ENCODE measurements around the gene SMIM29. TPM values are rescaled to one million over a fixed set of nuclear protein-coding genes. Genes with fewer than 3 reads are reported as not detected.

The SMIM29 gene
- total and polyA plus RNA-seq, 11 donors = 18.4 to 50.4 (median 31.3) TPM

- WGBS, 4 donors = 3 to 5% (median 3%) methylated on average over 46 to 55 of the region's 55 CpGs
- DNase-seq (peak; percentile 91 to 95 (median 93)), ATAC-seq (peak; percentile 91 to 99 (median 98))
- Histone ChIP-seq H3K27ac (peak overlapping the region; percentile 47 to 95 (median 92)), H3K4me3 (peak overlapping the region; percentile 41 to 90 (median 72)), H3K36me3 (no peaks in the 10 kb centered on the region), H3K4me1 (peaks cover 0 to 15% (median 10%) of the 10 kb centered on the region in 12 donors), H3K27me3 (no peaks in the 10 kb centered on the region), H3K9me3 (no peaks in the 10 kb centered on the region)
- TF ChIP-seq POLR2A (IDR thresholded peaks at IDR 0.05) (peak; percentile 35 to 74), CTCF (IDR thresholded peaks at IDR 0.05) (no peak)
- intact Hi-C loops (cut with DNase I) = no loop called here
These were observed 24.6 kb downstream of the SMIM29 start for GRCh38 chr6:34223956-34224940.

- 21 to 29% (median 22%) methylated on average over 16 of the region's 16 CpGs for WGBS, 4 donors
- peak overlapping the region in 10 of 12 donors; percentile 25 to 90 (median 72) for H3K4me3 ChIP-seq
- H3K36me3 ChIP-seq = no peaks in the 10 kb centered on the region
- H3K27ac ChIP-seq = peak overlapping the region in 11 of 12 donors; percentile 21 to 95 (median 67)
- ATAC-seq (peak; percentile 11 to 35 (median 32)), DNase-seq (peak in 1 of 5 donors; percentile 28)
- no peak for TF ChIP-seq POLR2A (IDR thresholded peaks at IDR 0.05)
- no peak for TF ChIP-seq CTCF (IDR thresholded peaks at IDR 0.05)
- intact Hi-C loops (cut with DNase I) = no loop called here
- peaks cover 0 to 15% (median 10%) of the 10 kb centered on the region in 12 donors for H3K4me1 ChIP-seq
- no peaks in the 10 kb centered on the region for H3K9me3 ChIP-seq
- H3K27me3 ChIP-seq = no peaks in the 10 kb centered on the region
These were observed 25.3 kb downstream of the SMIM29 start for GRCh38 chr6:34223381-34223955.

GRCh38 chr6:34218691-34219090, 30.1 kb downstream of the SMIM29 start:
- no peak for ATAC-seq
- H3K9me3 ChIP-seq = no peaks in the 10 kb centered on the region
- TF ChIP-seq POLR2A (IDR thresholded peaks at IDR 0.05) (no peak), CTCF (IDR thresholded peaks at IDR 0.05) (no peak)
- H3K4me3 ChIP-seq = no peak overlapping the region
- WGBS, 4 donors = 60 to 68% (median 62%) methylated on average over 2 of the region's 2 CpGs
- no peak overlapping the region for H3K27ac ChIP-seq
- intact Hi-C loops (cut with DNase I) = no loop called here
- no peaks in the 10 kb centered on the region for H3K36me3 ChIP-seq
- peaks cover 0 to 8% (median 6%) of the 10 kb centered on the region in 12 donors for H3K4me1 ChIP-seq
- H3K27me3 ChIP-seq = no peaks in the 10 kb centered on the region
- no peak for DNase-seq

GRCh38 chr6:34213772-34214171, 35.0 kb downstream of the SMIM29 start:
- 88 to 95% (median 94%) methylated on average over 4 of the region's 4 CpGs for WGBS, 4 donors
- Histone ChIP-seq H3K9me3 (no peaks in the 10 kb centered on the region), H3K27me3 (no peaks in the 10 kb centered on the region), H3K36me3 (no peaks in the 10 kb centered on the region), H3K27ac (no peak overlapping the region), H3K4me3 (no peak overlapping the region), H3K4me1 (no peaks in the 10 kb centered on the region)
- intact Hi-C loops (cut with DNase I) = no loop called here
- no peak for ATAC-seq
- TF ChIP-seq CTCF (IDR thresholded peaks at IDR 0.05) (no peak), POLR2A (IDR thresholded peaks at IDR 0.05) (no peak)
- DNase-seq = no peak
